ENCODE data around the gene GOLM1.
A peak's percentile ranks its signal among the peaks of the same experiment; 100 is the strongest.

GOLM1 gene

GRCh38 chr9:86128235-86128822 is 29.0 kb upstream of the GOLM1 start:
- no peak for DNase-seq (ENCODE audit: low read depth)
- no peak overlapping the region for H3K4me3 ChIP-seq (ENCODE audit: low read length)
- TF ChIP-seq CTCF (conservative IDR thresholded peaks at IDR 0.05; ENCODE audit: low read depth, low read length), result no peak

- H3K4me3 ChIP-seq (ENCODE audit: low read length), result peak overlapping the region; percentile 19
- peak; percentile 83 for DNase-seq (ENCODE audit: low read depth)
- no peak for TF ChIP-seq CTCF (conservative IDR thresholded peaks at IDR 0.05; ENCODE audit: low read depth, low read length)
These were observed 27.9 kb upstream of the GOLM1 start for GRCh38 chr9:86126998-86127972.

GRCh38 chr9:86122311-86122710 is 23.0 kb upstream of the GOLM1 start:
- no peak for DNase-seq (ENCODE audit: low read depth)
- peak; percentile 25 for TF ChIP-seq CTCF (conservative IDR thresholded peaks at IDR 0.05; ENCODE audit: low read depth, low read length)
- no peak overlapping the region for H3K4me3 ChIP-seq (ENCODE audit: low read length)

GRCh38 chr9:86119457-86119856 is 20.1 kb upstream of the GOLM1 start:
- no peak for DNase-seq (ENCODE audit: low read depth)
- TF ChIP-seq CTCF (conservative IDR thresholded peaks at IDR 0.05; ENCODE audit: low read depth, low read length), result no peak

GRCh38 chr9:86116425-86116824 is 17.1 kb upstream of the GOLM1 start:
- DNase-seq (ENCODE audit: low read depth), result no peak
- no peak for TF ChIP-seq CTCF (conservative IDR thresholded peaks at IDR 0.05; ENCODE audit: low read depth, low read length)
- no peak overlapping the region for H3K4me3 ChIP-seq (ENCODE audit: low read length)

More at GRCh38 chr9:86119457-86119856, 20.1 kb upstream of the GOLM1 start:
- H3K4me3 ChIP-seq (ENCODE audit: low read length), result no peak overlapping the region

GRCh38 chr9:86115886-86116285 is 16.5 kb upstream of the GOLM1 start:
- no peak for TF ChIP-seq CTCF (conservative IDR thresholded peaks at IDR 0.05; ENCODE audit: low read depth, low read length)
- no peak overlapping the region for H3K4me3 ChIP-seq (ENCODE audit: low read length)
- DNase-seq (ENCODE audit: low read depth), result no peak

Measured in retinal pigment epithelial cell (primary cell).